ENCODE data around the gene GNG8. TPM values are rescaled to one million over a fixed set of nuclear protein-coding genes. Genes with fewer than 3 reads are reported as not detected.
A peak's percentile ranks its signal among the peaks of the same experiment; 100 is the strongest.

The GNG8 gene
- total RNA-seq, 1 donor from 2014 or later: not detected

DNA sequence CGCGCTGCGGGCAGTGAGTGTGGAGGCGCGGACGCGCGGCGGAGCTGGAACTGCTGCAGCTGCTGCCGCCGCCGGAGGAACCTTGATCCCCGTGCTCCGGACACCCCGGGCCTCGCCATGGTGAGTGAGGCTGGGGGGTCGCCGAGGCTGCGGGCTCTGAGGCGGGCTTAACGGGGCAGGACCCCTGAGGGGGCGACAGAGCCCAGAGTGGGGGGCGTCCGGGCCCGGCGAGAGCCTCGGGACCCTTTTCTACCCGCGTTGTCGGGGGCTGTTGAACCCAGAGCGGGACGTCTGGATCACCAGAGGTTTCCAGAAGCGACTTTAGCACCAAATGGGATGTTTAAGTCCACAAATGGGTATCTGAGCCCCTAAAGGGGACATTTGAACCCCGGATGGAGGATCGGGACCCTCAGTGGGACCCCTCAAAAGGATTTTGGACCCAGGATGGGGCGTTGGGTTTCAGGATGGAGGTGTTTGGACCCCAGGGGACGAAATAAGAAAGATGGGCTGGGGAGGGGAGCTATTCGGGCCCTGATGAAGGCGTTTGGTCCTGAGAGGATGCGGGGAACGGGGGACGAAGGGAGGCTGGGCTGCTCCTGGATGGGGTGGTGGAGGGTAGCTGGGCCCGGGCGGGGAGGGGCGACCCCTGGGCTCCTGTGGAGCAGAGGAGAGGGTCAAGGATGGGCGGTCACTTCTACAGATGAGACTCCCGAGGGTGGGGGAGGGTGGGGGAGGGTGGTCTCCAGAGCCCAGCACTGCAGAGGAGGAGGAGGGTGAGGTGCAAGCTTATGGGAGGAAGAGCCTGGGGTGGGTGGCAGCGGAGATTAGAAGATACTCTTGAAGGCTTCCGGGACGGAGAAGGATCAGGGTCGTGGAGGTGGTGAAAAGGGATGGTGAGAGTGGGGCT, 34.4 kb downstream of the GNG8 start, which contains the start of gene CALM3:
TSS of gene CALM3 (plus strand) at position 13 of the 907 bp plus-strand sequence. CDS start at position 118, 105 bp downstream.
- DNase-seq: no peak

DNA sequence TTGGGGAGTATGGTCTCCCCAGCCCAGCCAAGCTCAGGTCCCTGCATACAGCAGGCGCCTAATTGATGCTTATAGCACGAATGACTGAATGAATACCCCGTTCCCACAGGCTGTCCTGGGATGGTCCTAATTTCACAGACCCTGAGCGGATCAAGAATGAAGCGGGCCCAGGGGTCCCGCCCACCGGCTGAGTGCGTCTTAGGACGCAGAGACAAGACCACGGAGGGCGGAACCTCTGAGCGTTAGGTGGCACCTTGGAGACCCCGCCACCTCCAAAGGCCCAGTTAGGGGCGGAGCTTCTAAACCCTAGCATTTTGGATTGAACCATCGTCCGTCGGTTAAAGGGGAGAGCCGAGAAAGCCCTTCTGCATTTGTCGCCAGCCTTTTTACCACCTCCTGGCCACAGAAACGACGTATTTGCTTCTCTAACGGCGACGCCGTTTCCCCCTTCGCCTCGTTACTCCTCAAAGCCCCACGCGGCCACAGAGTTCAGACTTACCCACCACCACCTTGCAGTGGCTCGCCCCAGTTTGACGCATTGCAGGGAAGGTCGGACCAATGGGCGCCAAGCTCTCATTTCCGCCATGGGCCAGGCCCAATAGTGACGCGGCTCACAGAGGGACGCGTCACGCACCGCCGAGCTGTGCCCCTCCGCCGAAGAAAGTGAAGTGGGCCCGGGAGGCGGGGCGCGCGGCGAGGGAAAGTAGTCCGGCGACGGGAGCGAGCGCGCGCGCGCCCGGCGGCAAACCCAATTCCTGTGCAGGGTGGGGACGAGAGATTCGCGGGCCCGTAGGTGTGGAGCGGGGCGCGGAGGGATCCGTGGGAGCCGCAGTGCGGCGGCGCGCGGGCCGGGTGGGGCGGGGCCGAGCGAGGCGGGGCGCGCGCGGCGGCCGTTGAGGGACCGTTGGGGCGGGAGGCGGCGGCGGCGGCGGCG, 35.4 kb downstream of the GNG8 start:
- DNase-seq: peak; percentile 99

DNA sequence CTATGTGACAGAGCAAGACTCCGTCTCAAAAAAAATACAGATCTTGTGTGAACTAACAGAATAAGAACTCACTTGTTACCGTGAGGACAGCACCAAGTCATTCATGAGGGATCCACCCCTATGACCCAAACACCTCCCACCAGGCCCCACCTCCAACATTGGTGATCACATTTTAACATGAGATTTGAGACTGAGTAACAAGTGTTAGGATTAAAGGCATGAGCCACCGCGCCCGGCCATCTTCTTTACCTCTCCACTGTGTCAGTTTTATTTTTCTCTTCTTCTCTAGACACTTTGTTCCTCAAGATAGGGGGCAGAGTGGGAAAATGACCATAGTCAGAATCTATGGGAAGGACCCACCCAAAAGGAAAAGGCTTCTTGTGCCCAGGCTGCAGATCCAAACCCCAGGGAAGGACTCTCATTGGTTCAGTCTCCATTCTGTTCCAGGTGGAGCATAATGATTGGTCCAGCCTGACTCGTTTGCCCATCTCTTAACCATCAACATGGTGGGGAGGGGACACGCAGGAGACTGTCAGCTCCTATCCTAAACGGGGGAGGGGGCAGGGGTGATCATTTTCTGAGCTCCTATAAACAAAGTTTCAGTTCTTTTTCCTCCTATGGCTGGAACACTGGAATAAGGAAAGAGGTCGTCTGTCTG, 36.2 kb downstream of the GNG8 start:
- DNase-seq: no peak

DNA sequence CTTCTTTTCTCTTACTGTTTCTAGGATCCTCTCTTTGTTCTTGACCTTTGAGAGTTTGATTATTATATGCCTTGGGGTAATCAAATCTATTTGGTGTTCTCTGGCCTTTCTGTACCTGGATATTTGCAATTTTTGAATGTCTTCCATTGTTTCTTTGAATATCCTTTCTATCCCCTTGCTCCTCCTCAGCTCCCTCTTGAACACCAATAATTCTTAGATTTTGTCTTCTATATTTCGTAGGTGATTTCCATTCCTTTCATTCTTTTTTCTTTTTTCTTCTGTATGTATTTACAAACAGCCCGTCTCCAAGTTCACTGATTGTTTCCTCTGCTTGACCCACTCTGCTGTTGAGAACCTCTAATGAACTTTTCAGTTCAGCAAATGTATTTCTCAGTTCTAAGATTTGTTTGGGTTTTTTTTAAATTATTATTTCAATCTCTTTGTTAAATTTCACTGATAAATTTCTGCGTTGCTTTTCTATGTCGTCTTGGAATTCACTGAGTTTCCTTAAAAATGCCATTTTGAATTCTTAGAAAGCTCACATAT, 37.6 kb downstream of the GNG8 start:
- DNase-seq: no peak

DNA sequence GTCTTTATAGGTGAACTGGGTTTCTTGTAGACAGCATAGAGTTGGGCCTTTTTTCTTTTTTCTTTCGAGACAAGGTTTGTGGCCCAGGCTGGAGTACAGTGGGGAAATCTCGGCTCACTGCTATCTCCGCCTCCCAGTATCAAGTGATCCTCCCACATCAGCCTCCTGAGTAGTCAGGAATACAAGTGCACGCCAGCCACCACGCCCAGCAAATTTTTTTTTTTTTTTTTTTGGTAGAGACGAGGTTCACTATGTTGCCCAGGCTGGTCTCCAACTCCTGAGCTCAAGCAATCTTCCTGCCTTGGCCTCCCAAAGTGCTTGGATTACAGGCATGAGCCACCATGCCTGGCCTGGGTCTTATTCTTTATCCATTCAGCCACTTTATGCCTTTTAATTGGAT, 40.0 kb downstream of the GNG8 start:
- DNase-seq: no peak

DNA sequence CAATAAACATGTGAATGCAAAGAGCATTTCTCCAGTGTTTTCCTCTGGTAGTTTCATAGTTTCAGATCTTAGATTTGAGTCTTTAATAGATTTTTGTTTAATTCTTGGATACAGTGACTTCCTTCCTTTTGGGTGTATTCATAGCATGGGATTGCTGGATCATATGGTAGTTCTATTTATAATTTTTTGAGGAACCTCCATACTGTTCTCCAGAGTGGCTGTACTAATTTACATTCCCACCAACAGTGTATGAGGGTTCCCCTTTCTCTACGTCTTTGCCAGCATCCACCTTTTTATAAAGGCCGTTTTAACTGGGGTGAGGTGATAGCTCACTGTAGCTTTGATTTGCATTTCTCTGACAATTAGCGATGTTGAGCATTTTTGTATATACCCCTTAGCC, 44.1 kb downstream of the GNG8 start:
- no peak for DNase-seq

DNA sequence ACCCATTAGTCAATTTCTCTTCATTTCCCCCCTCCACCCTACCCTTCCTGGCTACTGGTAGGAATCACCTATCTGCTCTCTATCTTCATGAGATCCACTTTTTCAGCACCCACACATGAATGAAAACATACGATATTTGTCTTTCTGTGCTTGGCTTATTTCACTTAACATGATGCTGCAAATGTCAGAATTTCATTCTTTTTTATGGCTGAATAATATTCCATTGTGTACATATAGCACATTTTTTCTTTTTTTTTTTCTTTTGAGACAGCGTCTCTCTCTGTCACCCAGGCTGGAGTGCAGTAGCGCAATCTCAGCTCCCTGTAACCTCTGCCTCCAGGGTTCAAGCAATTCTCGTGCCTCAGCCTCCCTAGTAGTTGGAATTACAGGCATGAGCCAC, 44.7 kb downstream of the GNG8 start:
- no peak for DNase-seq

DNA sequence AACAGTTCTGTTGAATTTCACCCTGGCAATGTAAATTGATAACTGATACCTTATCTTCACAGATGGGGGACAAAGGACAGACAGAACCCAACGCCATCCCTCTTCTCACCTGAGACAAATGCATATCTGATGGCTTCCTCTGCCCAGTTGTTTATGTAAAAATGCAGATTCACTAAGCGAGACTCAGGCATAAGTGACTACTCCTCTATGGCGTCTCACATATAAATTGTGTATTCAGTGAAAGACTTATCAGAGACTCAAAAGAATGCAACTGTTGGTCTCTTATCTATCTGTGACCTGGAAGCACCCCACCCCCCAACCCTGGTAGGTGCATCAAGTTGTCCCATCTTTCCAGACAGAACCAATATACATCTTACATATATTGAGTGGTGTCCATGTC, 48.1 kb downstream of the GNG8 start:
- DNase-seq: no peak

DNA sequence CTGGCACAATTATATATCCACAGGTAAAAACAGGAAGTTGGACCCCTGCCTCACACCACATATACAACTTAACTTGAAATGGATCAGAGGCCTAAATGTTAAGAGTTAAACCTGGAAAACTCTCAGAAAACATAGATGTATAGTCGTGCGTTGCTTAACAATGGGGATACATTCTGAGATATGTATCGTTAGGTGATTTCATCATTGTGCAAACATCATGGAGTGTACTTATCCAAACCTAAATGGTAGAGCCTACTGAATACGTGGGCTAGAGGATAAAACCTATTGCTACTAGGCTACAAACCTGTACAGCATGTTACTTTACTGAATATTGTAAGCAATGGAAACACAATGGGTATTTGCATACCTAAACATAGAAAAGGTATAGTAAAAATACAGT, 49.7 kb downstream of the GNG8 start:
- no peak for DNase-seq

DNA sequence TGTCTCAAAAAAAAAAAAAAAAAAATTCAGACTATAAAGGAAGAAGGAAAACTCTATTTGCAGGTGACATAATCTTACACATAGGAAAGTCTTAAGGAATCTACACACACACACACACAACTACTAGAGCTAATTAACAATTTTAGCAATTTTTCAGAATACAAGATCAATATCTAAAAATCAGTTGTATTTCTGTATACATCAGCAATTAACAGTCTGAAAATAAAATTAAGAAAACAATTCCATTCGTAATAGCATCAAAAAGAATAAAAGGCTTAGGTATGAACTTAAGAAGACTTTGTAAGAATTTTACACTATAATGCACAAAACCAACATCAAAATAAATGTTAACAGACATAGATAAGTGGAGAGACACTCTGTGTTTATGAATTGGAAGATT, 50.5 kb downstream of the GNG8 start:
- DNase-seq: no peak

Other genes with a start within 250 kb of the GNG8 start
- gene CCDC8, start 222.6 kb downstream of the GNG8 start, total RNA-seq: 0.56 and 0.68 TPM in 2 replicates
- gene PNMA8C, start 207.3 kb downstream of the GNG8 start, total RNA-seq: not detected in 2 replicates
- under 0.01 and 0.98 TPM in 2 replicates for gene PNMA8A, start 164.6 kb downstream of the GNG8 start, total RNA-seq
- gene PNMA8B, start 140.3 kb downstream of the GNG8 start, total RNA-seq: under 0.01 and 0.17 TPM in 2 replicates
- gene CALM3, start 34.9 kb downstream of the GNG8 start, total RNA-seq: 154 and 372 TPM in 2 replicates
- gene PTGIR, start 11.1 kb downstream of the GNG8 start, total RNA-seq: not detected in 2 replicates
- 0.14 and 0.34 TPM in 2 replicates for gene DACT3, start 25.0 kb upstream of the GNG8 start, total RNA-seq
- gene PRKD2, start 80.9 kb upstream of the GNG8 start, total RNA-seq: 84.2 and 135 TPM in 2 replicates
- gene FKRP, start 109.9 kb upstream of the GNG8 start, total RNA-seq: 16.7 and 21.5 TPM in 2 replicates
- 90.9 and 135 TPM in 2 replicates for gene STRN4, start 110.2 kb upstream of the GNG8 start, total RNA-seq
- gene SLC1A5, start 152.4 kb upstream of the GNG8 start, total RNA-seq: 66.9 and 76.2 TPM in 2 replicates
- gene AP2S1, start 214.6 kb upstream of the GNG8 start, total RNA-seq: 118 and 218 TPM in 2 replicates
- 25.9 and 44.5 TPM in 2 replicates for gene ARHGAP35, start 224.8 kb upstream of the GNG8 start, total RNA-seq

All from dermis blood vessel endothelial cell (primary cell).